ENCODE results near the gene BPIFB6. TPM values are rescaled to one million over a fixed set of nuclear protein-coding genes. Genes with fewer than 3 reads are reported as not detected.

Gene BPIFB6
- polyA plus RNA-seq, 1 of the 3 experiments (the other 2 are of a cell fraction): not detected

DNA sequence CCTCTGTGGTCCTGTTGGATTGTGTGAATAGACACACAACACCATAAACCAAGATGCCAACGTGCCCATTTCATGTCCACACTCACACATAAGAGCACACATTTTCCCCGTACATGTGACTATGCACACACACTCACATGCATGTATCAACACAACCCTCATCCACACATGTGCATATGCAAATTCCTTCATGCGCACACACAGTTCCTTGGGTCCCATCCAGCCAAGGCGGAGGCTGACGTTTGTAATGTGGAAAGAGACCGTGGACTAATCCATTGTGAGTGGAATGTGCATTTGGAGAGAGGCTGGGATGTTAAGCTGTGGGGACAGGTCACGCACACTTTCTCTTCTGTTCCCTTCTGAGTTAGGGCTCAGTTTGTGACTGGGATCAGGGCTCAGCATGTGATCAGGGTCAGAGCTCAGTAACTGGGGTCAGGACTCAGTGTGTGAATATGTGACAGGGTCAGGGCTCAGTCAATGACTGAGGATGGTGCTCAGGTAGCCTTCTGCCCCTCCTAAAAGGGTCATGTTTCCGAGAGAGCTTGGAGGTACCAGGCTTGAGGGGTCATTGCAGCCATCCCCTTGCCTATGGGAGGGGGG is 24.6 kb upstream of the BPIFB6 start:
- Histone ChIP-seq H3K9ac (no peak overlapping the region), H3K4me3 (ENCODE audit: low read depth in 2 of 2, low read length in 1 of 2) (no peak overlapping the region), H3K9me3 (no peaks in the 10 kb centered on the region), H3K36me3 (replicated peaks in 1 of 2; ENCODE audit: control insufficient read depth in 1 of 2, insufficient read depth in 2 of 2, low read length in 1 of 2) (no peaks in the 10 kb centered on the region), H4K20me1 (ENCODE audit: insufficient read depth) (no peaks in the 10 kb centered on the region), H3K4me1 (ENCODE audit: control insufficient read depth in 1 of 2, insufficient read depth in 2 of 2, low read depth in 1 of 2, low read length in 1 of 2) (no peaks in the 10 kb centered on the region), H3K27ac (ENCODE audit: low read depth in 2 of 2, low read length in 1 of 2) (no peak overlapping the region), H3K27me3 (ENCODE audit: insufficient read depth) (peaks cover 15% of the 10 kb centered on the region), H3K9me2 (no peaks in the 10 kb centered on the region), H3K79me2 (ENCODE audit: insufficient read depth) (no peaks in the 10 kb centered on the region), H3K4me2 (no peak overlapping the region), H3F3A (replicated peaks; ENCODE audit: insufficient read depth) (no peaks in the 10 kb centered on the region), H2AFZ (ENCODE audit: low read depth) (no peak overlapping the region)
- no peak for TF ChIP-seq FOSL2 (IDR thresholded peaks at IDR 0.05; ENCODE audit: borderline replicate concordance, low read depth)
- no peak for TF ChIP-seq RCOR1 (IDR thresholded peaks at IDR 0.05; ENCODE audit: low read length)
- no peak for TF ChIP-seq GABPA (IDR thresholded peaks at IDR 0.05; ENCODE audit: low read depth)
- TF ChIP-seq RFX5 (IDR thresholded peaks at IDR 0.05; ENCODE audit: low read length): no peak
- no peak for TF ChIP-seq FOXM1 (IDR thresholded peaks at IDR 0.05; ENCODE audit: low read depth)
- TF ChIP-seq EZH2phosphoT487 (IDR thresholded peaks at IDR 0.05; ENCODE audit: borderline replicate concordance, low read depth): no peak
- TF ChIP-seq GATA2 (CRISPR knock-in tag; IDR thresholded peaks at IDR 0.05): no peak
- TF ChIP-seq CTCF (IDR thresholded peaks at IDR 0.05): no peak
- TF ChIP-seq REST (IDR thresholded peaks at IDR 0.05; ENCODE audit: low read depth, low read length): no peak
- ChIA-PET POLR2A (no interaction called here), CTCF (no interaction called here)
- DNase-seq: no peak
- WGBS (ENCODE audit: low lambda C conversion rate): 28% methylated on average over 8 of the region's 8 CpGs

Measured in SK-N-SH (cell line).